ENCODE results near the gene ZCCHC2. TPM values are rescaled to one million over a fixed set of nuclear protein-coding genes. Genes with fewer than 3 reads are reported as not detected.
A peak's percentile ranks its signal among the peaks of the same experiment; 100 is the strongest.

ZCCHC2 gene
- total and polyA plus RNA-seq, 9 of the 15 experiments (the other 6 are each of a cell fraction or from before 2014, with no cell fraction given): 1.0 to 9.2 (median 6.0) TPM

GRCh38 chr18:62518460-62519375, 4.1 kb upstream of the ZCCHC2 start (continued):
- TF ChIP-seq FOS (IDR thresholded peaks at IDR 0.05; ENCODE audit: extremely low read depth, insufficient read length): no peak
- TF ChIP-seq YY1 (IDR thresholded peaks at IDR 0.05; ENCODE audit: borderline replicate concordance in 1 of 3, control insufficient read depth in 1 of 3, extremely low read depth in 1 of 3, insufficient read depth in 3 of 3, insufficient read length in 1 of 3, insufficient replicate concordance in 2 of 3, low read depth in 1 of 3, low read length in 2 of 3): no peak
- TF ChIP-seq ZNF184 (CRISPR knock-in tag; IDR thresholded peaks at IDR 0.05): no peak
- TF ChIP-seq PHF21A (IDR thresholded peaks at IDR 0.05; ENCODE audit: borderline replicate concordance, low read depth): no peak
- no peak for TF ChIP-seq ZBTB43 (CRISPR knock-in tag; IDR thresholded peaks at IDR 0.05)
- TF ChIP-seq HMBOX1 (IDR thresholded peaks at IDR 0.05): 0 out of 2 replicates have a peak, but pooled peaks have one; percentile 9
- TF ChIP-seq VEZF1 (CRISPR knock-in tag; IDR thresholded peaks at IDR 0.05): no peak
- TF ChIP-seq CC2D1A (IDR thresholded peaks at IDR 0.05): 0 out of 2 replicates have a peak, but pooled peaks have one; percentile 23

Measured in K562 (cell line).